Measurements from ENCODE around the gene CADM1.

CADM1 gene

DNA sequence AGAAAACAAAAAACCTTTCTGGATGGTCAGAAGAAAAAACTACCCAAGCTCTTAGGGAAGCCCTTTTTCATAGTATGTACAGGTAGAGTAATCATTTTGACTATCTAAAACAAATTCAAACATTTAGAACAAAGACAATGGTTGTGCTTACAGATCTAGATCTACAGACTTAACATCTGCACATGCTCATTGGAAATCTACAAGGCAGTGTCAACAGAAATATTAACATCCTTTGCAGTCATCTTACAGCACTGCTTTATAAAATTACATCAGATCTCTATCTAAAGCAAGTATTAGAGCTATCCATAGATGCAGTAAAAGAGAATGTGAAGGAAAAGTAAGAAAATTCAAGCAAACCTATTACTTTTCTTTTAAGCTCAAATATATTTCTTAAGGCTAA is 110.3 kb downstream of the CADM1 start:
- DNase-seq, result no peak

DNA sequence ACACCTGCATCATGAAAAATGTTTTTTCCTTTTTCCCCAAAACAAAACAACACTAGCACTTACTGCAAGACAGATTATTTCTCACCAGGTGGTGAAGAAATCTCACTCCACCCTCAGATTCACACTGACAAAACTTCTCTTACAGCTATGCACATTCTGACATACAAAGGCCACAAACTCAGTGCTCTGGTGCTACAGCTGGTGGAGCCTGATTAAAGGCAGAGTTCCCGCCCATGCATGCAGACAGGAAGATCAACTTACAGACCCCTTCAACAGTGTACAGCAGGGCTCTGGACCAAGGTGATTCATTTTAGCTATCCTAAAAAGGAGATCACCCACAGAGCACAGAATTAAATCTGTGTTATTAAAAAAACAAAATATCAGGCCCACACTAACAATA is 112.6 kb downstream of the CADM1 start:
- DNase-seq, result no peak

DNA sequence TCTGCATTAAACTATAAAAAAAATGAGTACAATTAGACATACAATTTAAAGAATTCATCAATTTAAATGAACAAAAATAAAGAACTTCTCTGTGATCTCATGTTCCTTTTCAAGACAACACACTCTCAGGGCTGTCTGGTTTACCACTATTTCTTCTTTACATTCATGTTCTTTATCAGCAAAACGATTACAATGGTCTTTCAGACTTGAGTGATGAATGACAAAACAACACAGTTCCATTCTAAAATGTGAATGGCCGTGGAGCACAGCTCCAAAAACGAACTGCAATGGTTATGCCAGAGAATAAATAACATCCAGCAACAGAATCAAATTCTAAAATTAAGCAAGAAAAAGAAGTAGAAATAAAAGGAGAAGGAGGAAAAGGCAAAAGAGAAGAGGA is 113.1 kb downstream of the CADM1 start:
- DNase-seq, result no peak

DNA sequence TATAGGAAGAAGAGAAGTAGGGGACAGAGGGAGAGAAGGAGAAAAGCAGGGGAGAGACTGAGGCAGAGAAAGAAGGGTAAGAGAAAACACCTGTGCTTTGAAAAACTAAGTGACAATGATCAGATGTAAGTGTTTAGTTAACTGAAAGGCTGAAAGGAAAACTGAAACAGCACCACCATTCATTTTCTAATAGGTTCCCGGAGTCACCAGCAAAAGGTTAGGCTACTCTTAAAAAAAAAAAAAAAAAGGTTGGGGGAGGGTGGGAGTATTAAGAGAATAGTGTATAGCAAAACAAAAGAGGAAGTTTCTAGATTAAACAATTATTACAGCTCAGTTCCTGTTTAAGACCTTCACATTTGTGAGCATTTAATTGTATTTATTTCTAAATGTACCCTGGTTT is 113.8 kb downstream of the CADM1 start:
- DNase-seq, result no peak

DNA sequence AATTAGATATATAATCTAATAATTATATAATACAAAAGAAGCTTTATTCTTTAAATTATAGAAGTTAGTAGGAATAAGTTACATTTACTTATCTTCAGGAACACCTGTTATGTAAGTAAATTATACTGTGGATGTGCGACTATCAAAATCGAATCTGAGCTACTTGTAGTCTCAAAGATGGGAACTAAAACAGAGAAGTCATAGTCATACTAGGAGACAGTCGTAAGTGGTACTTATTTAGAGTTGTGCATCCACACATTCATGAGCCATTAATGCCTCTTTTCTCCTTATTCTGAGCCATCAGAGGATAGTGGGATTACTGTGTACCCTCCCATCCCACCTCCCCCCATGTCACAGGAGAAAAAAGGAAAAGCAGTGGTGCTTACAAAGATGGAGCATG is 114.4 kb downstream of the CADM1 start:
- DNase-seq, result no peak

DNA sequence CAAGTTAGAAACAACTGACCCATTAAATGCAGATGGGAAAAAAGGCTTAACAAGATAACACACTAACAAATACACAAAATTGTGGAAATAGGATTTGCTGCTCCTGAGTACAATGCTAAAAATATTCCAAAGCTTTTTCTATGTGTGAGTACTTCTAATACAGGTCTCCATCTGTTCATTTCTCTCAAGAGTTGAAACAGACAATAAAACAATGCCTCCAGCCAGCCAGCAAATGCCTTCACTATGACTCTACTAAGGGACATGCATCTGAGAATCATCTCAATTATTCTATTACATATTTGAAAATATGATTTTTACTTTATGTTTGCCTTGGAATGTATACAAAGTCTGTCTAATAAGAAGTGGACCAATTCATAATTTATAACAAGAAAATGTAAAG is 119.0 kb downstream of the CADM1 start:
- DNase-seq, result no peak

DNA sequence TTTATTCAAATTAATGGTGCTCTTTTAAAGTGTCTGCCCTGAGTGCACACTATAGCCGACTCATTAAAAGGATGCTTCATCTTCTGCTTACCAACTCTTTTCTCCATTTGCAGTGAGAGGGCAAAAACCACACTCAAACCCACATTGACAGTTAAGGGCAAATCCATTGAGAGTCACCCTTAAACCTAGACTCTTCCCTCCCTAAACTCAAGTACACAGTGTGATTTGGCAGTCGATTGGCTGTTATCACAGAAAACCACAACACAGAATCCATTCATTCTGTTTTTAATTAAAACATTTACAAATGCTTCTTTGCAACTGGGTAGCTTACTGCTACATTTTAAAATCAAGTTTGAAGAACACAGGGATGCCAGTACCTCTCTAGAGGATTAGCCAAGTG is 120.0 kb downstream of the CADM1 start:
- no peak for DNase-seq

DNA sequence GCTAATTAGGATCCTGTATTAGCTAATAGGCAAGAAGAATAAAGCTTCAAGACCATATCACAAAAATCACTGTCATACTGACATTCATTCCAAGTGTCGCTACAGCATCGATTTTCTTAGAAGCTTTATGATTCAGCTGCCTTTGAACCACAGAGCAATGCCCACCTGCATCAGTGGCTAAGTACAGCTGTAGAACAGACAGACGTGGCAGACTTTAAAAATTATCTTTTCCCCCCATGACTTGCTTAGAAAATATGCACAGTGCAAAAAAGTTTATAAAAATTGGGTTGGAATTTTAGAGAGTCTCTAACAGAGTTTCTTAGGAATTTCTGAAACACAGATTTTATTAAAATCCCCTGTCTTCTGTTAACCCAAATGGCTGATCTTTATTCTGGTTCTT is 120.8 kb downstream of the CADM1 start:
- DNase-seq, result no peak

DNA sequence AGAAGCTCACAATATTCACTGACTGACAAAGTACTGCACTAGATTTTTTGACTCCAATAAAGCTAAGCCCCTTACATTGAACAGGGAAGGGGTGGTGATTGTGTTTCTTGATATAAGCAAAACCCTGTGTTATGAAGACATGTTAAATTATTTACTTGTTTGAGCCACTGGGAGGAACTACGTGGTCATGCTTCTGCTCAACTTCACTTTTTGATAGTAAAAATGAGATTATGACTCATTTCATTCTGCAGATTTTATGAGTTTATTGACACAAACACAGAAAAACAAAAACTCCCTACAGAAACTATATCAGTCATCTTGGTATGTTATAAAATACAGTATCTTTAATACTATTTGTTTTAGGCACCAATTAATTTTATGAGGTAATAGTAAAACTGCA is 124.7 kb downstream of the CADM1 start:
- no peak for DNase-seq

DNA sequence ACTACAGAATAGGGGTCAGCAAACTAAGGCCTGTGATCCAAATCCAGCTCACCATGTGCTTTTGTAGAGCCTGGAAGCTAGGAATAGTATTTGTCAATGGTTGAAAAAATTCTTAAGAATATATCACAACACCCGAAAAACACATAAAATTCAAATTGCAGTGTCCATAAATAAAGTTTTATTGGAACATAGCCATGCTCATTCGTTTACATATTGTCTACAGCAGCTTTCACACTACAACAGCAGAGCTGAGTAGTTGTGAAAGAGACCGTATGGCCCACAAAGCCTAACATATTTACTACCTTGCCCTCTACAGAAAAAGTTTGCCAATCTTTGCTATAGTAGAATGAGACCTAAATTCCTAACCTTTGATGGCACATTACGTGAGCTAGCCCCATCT is 125.7 kb downstream of the CADM1 start:
- DNase-seq, result no peak

DNA sequence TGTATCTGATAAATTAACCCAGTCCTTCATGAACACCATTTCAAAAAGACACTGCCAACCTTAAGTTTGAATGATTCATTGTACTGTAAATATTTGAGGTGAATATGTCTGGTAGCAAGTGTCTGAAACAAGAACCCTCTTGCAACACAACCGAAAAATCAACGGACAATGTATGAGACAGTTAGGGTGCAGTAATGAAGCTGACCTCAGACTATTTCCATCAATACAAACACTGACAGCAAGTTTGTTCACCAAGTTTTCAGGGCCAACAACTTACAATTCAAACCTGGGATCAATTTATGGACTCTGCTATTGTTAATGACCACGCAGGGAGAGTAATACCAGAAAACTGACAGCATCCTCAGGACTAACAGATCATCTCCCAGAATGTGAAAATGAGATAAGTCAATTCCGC is 126.3 kb downstream of the CADM1 start:
- DNase-seq, result no peak

DNA sequence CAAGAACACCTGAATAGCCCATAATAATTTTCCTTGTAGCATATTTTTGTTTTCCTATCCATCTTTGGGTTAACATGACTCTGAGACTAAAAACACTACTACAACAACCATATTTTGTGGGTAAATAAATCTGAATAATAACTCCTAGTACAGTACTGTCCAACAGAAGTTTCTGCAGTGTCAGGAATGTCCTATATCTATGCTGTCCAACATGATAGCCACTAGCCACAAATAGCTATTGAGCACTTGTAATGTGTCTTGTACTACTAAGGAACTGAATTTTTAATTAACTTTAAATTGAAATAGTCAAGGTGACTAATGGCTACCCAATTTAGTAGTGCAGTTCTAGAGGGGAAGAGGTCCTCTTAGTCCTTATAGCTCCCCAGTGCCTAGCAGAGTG is 135.6 kb downstream of the CADM1 start:
- DNase-seq, result no peak

DNA sequence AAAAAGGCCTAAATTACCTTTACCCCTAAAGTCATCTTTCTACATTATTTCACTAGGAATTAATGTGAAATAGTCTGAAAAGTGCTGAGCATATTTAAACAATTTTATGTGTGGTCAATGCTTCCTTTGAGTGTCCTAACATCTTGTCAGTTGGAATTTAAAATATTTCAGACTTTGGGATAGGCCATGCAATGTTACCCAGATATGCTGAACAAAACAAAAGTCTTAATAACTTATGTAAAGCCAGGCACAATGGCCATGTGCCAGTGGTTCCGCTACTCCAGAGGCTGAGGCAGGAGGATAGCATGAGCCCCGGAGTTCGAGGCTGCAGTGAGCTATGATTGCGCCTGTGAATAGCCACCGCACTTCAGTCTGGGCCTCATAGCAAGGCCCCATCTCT is 137.4 kb downstream of the CADM1 start:
- DNase-seq, result no peak

DNA sequence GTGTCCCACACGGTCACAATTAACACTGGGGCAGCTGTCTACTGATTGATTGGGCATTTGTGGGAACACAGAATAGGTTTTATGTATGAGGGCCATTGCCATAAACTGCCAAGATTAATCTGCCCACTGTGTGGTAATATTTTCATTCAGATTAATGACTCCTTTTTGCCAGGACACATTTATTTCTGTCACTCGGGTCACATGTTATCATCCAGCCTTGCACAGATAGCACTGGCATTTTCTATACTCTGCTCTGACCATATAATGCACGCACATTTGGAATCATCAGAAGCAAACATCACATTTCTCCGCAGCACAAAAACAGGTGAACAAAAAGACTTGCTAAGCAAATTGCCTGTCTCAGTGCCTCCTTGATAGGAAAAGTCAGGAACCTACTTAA is 138.3 kb downstream of the CADM1 start:
- DNase-seq, result no peak

DNA sequence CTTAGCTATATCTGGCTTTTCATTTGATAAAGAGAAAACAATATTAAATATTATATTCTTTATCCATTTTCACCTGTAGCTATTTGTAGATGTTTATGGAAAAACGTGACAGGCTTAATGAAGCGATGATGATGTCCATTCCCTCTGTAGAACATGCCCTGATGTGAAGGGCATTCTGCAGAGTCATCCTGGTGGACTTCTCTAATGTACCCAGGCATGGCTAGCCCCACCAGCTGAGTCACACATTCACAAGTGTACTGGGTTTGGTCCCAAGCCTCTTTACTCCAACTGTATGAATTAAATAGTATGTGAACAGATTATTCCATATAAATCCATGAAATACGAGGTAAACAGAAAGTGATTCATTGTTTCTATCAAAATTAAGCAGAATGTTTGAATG is 139.3 kb downstream of the CADM1 start:
- no peak for DNase-seq

DNA sequence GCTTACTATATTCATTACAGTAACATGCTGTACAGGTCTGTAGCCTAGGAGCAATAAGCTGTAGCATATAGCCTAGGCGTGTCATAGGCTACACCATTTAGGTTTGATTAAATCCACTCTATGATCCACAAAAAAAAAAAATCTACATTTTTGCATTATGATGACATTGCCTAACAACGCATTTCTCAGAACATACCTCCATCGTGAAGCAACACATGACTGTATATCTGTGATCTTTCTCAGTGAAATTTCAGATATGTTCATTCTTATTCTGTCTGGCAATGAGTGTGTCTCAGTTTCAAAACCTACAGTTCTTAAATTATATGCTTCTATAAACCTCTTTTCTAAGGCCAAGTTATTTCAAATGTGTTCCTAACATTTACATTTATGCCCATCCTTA is 140.3 kb downstream of the CADM1 start:
- no peak for DNase-seq

DNA sequence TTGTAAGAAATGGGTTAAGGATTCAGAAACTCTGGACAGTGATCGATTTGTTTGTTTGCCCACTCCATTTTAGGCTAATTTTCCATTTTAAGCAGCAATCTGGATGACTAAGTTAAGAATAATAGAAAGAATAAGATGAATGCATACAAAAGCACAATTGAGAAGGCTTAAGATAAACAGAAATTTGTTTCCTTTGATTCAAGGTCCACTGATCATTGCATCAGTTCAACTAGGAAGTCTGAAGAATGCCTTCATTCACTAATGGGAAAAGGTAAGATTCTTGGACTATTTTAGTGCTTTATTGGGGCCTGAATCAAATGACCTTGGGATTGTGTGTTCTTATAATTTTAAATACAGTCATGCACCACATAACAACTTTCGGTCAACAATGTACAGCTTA is 140.8 kb downstream of the CADM1 start:
- no peak for DNase-seq

DNA sequence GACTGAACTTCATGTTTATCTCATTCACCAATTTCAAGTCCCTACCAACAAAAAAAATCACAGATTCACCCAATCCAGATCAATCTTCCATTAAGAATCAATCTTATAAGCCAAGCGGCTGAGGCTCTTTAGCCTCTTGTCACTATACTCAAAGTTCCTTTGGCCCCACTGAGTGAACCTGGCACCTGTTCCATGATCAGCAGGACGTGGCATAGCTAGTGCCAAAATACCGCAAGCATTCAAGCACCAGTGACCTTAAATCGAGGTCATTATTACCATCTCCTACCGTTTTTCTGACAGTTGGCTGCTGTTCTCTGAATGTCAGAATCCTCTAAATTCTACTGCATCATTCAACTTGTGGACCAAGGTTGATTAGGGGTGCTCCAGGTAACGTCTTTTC is 141.2 kb downstream of the CADM1 start:
- DNase-seq, result no peak

DNA sequence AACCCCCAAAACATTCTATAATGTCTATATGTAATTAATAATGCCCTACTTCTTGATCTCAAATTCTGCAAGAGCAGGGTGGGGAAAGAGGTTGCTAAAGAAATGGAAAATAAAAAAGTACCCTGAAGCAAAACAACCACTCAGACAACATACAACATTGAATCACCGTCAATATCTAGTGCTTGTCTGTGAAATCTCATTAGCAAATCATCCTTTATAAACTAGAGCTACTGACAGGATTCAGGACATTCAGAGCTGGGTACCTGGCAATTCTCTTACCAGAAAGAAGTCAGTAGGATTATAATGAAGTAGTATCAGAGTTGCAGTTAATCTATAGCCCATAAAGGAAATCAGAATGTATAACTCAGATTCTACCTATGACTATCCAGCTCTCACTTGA is 143.2 kb downstream of the CADM1 start:
- no peak for DNase-seq

DNA sequence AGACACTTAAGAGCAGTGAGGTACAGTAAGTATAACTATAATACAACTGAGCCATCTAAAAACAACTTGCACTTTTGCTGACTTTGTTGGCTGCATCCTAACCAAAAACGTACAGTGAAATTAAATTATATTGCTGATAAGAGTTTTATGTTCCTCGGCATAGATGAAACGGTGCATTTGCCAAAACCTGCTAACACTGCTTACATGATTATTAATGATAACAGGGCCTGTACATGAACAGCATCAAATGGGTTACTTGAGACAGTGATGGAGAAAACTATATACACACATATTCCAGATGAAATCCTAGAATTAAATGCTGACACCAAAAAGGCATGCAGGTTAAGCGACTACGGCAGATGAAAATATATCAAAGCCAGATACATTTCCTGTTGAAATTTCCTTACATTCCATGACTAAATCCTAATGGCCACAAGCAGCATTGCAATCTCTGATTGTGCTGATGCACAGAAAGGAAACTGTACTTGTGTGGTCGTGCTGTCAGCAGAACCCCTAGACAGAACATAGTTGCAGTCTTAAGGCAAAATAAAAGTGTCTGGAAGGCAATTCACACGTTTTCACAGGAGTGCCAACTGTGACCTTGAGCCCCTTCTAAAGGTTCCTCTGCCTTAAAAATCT is 143.9 kb downstream of the CADM1 start:
- no peak for DNase-seq

DNA sequence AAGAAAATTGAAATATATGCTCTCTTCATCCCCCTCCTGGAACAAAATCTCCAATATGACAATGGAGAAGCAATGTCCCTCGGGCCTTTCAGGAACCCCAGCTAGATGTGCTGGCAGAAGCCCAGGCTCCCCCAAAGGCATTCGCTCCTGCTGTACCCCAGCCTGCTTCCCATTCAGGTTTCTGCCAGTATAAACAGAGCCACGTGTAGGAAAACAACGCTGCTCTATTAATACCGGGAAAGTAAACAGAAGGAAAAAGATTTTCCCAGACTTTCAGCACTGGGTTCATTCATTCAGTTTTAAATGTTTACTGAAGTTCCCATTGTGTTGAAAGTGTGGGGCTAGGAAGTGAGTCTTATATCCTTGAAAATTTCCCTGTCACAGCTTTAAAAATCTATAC is 147.1 kb downstream of the CADM1 start:
- no peak for DNase-seq

DNA sequence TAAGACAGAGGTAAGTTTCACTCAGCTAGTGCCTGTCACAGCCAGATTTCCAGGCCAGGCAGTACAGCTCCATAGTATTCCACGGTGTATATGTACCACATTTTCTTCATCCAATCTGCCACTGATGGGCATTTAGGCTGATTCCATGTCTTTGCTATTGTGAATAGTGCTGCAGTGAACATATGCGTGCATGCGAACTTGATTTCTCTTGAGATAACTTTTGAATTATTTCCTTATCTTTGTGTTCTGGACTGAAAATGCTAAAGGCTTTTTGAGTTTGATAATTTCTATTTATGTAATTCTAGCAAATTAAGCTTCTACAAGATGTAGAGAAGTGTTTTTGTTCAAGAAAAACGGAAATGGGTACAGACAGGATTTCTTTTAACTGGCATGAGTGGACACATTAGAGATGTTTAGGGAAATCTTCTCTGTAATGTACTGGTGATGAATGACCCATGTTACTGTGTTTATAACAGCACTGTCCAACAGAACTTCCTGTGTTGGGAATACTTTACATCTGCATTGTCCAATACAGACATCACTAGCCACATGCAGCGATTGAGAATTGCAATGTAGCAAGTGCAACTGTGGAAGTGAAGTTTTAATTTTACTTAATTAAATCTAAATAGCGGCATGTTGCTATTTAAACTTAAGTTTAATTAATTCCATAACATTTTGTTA is 151.3 kb downstream of the CADM1 start:
- DNase-seq, result no peak

DNA sequence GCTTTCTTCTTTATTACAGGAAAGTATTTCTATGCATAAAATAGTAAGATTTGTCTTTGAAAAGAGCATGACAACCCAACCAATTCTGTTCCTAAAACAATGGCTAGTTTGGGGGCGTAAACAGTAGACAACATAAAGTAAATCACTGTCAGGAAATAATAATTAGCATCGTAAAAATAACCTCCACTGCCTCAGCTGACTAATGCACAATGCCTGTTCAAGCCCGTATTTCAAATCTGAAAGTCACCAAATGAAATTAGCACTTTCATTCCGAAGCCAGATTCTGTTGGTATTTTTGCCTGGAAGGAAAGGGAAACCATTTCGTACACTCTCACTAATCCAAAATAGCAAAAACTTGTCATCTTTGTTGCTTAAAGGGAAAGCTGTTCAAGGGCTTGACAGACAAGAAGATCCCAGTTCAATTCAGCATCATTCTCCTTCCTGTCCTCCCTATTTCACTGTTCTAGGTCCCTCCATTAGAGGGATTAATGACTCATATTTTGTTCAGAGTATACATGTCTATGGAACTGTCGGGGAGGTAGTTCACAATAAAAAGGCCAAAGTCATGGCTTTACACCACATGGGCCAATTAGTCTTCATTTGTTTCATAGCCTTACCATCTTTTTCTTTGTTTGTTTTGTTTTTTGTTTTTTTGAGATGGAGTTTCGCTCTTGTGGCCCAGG is 154.7 kb downstream of the CADM1 start:
- no peak for DNase-seq

DNA sequence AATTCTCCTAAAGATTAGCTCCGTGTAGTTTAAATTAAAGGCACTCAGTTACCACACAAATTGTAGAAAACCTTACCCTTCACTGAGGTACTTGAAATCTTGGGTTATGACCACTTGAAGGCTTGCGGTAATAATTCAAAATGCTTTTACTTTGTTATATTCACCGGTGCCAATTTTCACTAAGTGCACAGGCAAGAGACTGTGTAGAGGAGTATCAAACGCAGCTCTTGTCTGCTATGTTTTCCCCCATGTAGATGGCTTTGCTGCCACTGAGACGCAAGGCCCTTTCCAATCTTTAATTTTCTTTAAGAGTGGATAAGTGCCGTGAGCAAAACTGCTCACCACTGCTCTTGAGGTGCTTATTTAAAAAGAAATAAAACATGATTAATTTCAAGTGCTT is 155.8 kb downstream of the CADM1 start:
- DNase-seq, result no peak

DNA sequence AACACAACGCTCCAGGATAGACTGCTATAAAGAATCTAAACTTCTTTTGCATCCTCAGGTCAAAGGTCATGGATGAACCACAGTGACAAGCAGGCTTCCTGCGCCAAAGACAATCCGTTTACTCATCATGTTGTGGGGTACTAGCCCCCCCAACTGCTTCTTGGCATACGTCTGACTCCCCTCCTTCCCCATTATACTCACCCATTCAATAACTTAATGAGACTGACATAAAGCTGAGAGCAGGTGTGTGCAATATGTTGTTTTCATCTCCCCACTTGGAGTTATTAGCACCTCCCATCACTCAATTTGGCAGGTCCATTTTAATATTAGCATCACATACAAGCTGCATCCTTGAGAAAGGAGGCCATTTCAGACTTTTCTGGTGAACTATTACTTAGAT is 157.1 kb downstream of the CADM1 start:
- DNase-seq, result no peak
